ENCODE data around the gene HOXD9.

DNA sequence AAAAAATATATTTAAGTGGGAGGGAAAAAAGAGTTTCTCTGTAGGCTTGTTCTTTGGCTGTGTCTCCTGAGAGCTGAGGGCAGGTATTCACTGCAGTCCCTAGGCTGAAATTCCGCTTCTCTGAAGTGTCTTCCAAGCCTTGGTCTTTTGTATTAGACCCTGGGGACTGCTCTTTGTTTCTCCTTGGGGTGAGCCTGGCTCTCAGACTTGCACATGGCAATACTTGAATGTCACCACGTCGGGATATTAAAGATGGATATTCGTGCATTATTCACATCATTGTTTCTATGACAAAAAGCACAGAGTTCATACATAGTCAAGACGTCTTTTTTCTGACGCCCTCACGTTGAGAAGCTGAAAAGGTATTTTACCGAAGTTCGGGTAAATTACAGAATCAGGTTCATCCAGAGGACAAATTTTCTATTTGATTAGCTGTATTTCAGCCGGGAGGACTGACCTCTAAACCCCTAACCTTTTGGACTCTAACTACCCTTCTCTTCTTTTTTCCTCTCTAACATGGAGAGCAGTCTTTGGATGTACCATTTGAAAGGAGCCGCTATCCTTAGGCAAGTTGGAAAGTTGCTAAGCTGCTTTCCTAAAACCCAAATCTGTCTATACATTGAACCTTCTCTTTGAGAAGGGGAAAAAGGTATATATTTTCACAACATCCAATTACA lies 32.2 kb downstream of the HOXD9 start:
- no peak for TF ChIP-seq EP300 (IDR thresholded peaks at IDR 0.05)
- TF ChIP-seq, protein P1, sequence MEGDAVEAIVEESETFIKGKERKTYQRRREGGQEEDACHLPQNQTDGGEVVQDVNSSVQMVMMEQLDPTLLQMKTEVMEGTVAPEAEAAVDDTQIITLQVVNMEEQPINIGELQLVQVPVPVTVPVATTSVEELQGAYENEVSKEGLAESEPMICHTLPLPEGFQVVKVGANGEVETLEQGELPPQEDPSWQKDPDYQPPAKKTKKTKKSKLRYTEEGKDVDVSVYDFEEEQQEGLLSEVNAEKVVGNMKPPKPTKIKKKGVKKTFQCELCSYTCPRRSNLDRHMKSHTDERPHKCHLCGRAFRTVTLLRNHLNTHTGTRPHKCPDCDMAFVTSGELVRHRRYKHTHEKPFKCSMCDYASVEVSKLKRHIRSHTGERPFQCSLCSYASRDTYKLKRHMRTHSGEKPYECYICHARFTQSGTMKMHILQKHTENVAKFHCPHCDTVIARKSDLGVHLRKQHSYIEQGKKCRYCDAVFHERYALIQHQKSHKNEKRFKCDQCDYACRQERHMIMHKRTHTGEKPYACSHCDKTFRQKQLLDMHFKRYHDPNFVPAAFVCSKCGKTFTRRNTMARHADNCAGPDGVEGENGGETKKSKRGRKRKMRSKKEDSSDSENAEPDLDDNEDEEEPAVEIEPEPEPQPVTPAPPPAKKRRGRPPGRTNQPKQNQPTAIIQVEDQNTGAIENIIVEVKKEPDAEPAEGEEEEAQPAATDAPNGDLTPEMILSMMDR (IDR thresholded peaks at IDR 0.05) = no peak

Data from stomach (tissue), 4 donors.